ENCODE results near the gene POFUT1. TPM values are rescaled to one million over a fixed set of nuclear protein-coding genes. Genes with fewer than 3 reads are reported as not detected.

POFUT1 gene
- total and polyA plus RNA-seq, 2 of the 8 experiments (the other 6 are each of a cell fraction or from before 2014, with no cell fraction given) = 19.4 to 24.4 TPM

DNA sequence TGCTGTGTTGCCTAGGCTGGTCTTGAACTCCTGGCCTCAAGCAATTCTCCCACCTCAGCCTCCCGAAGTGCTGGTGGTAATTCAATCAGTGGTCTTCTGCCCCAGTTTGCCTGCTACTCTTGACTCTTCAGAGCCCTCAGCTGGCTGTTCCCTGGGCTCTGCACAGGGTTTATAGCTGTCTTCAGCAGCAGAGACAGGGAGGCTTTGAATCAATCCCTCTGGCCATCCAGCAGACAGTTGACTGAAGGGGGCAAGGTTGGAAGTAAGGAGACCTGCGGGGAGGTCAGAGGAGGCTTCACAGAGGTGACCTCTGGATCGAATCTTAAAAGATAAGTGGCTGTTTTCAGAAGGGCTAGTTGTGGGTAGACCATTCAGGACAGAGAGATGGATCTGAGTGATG is 43.8 kb downstream of the POFUT1 start:
- Histone ChIP-seq H3K23me2 (ENCODE audit: low read depth, low read length) (no peaks in the 10 kb centered on the region), H3K56ac (replicated peaks; ENCODE audit: insufficient read length, low read depth, low read length) (no peak overlapping the region), H3K79me1 (ENCODE audit: low read depth, low read length) (no peaks in the 10 kb centered on the region), H2BK15ac (ENCODE audit: low read length) (no peak overlapping the region), H3K27me3 (replicated peaks in 1 of 4; ENCODE audit: control insufficient read depth in 3 of 4, extremely low read depth in 1 of 4, insufficient read depth in 3 of 4, low read length in 3 of 4) (0 out of 7 replicates have a peak, but pooled peaks cover 0 to 2% (median 0%) of the 10 kb centered on the region in 4 experiments), H3K23ac (ENCODE audit: insufficient read length) (no peak overlapping the region), H3K9me3 (ENCODE audit: insufficient read depth in 2 of 2, low read depth in 1 of 2, low read length in 1 of 2) (peaks cover 0 to 3% of the 10 kb centered on the region in 2 experiments; a peak in 1 of 4 replicates), H3K4me3 (ENCODE audit: extremely low read depth in 1 of 4, insufficient read depth in 2 of 4, low read depth in 3 of 4, low read length in 4 of 4) (no peak overlapping the region), H4K5ac (ENCODE audit: insufficient read length, low read depth, low read length) (no peak overlapping the region), H4K8ac (ENCODE audit: extremely low read depth, insufficient read depth, low read length) (no peak overlapping the region), H4K91ac (replicated peaks; ENCODE audit: insufficient read length, low read length) (no peak overlapping the region), H3K9ac (replicated peaks in 1 of 4; ENCODE audit: extremely low read depth in 1 of 4, low read depth in 3 of 4, low read length in 3 of 4) (no peak overlapping the region), H3K27ac (ENCODE audit: low read depth, low read length) (no peak overlapping the region), H2AK5ac (ENCODE audit: low read depth, low read length) (no peak overlapping the region), H3K18ac (ENCODE audit: extremely low read depth, low read length) (no peak overlapping the region), H3K4me2 (ENCODE audit: insufficient read depth in 1 of 2, low read depth in 2 of 2, low read length in 2 of 2) (no peak overlapping the region), H3K79me2 (ENCODE audit: control insufficient read depth in 1 of 2, insufficient read depth in 2 of 2, low read length in 2 of 2) (no peaks in the 10 kb centered on the region), H2BK20ac (ENCODE audit: low read length) (no peak overlapping the region), H2BK120ac (replicated peaks; ENCODE audit: low read depth, low read length) (no peak overlapping the region), H2BK5ac (ENCODE audit: low read depth, low read length) (no peak overlapping the region), H3K36me3 (ENCODE audit: control insufficient read depth in 2 of 4, insufficient read depth in 4 of 4, low read length in 3 of 4) (no peaks in the 10 kb centered on the region), H4K20me1 (replicated peaks in 1 of 2; ENCODE audit: control insufficient read depth in 1 of 2, insufficient read depth in 2 of 2, low read length in 2 of 2) (no peaks in the 10 kb centered on the region), H3K4ac (replicated peaks; ENCODE audit: insufficient read length, low read depth, low read length) (no peak overlapping the region), H3K4me1 (replicated peaks in 1 of 4; ENCODE audit: control insufficient read depth in 3 of 4, insufficient read depth in 4 of 4, low read length in 3 of 4) (no peaks in the 10 kb centered on the region), H3K14ac (ENCODE audit: insufficient read length) (no peak overlapping the region), H2AFZ (ENCODE audit: low read length) (no peak overlapping the region), H2BK12ac (ENCODE audit: low read depth, low read length) (no peak overlapping the region)
- ChIA-PET POLR2A (ENCODE audit: partially characterized antibody) (no interaction called here), CTCF (ENCODE audit: partially characterized antibody) (interaction anchor here (1.8 kb wide), 1 partner anchor 9 kb away, joined by 5 read pairs; no protein-coding TSS in a partner anchor)
- DNase-seq (ENCODE audit: low read depth in 1 of 2, low spot score in 2 of 2) (no peak), FAIRE-seq (no peak)
- TF ChIP-seq SP2 (IDR thresholded peaks at IDR 0.05; ENCODE audit: low read length) (no peak), CHD2 (IDR thresholded peaks at IDR 0.05; ENCODE audit: low read length) (no peak), NANOG (IDR thresholded peaks at IDR 0.05; ENCODE audit: insufficient read depth, low read depth, low read length, poor library complexity, severe bottlenecking) (no peak), POLR2AphosphoS5 (IDR thresholded peaks at IDR 0.05; ENCODE audit: low read depth, low read length) (no peak), ZNF274 (IDR thresholded peaks at IDR 0.05; ENCODE audit: borderline replicate concordance, extremely low read depth, low read length) (no peak), HDAC2 (IDR thresholded peaks at IDR 0.05; ENCODE audit: borderline replicate concordance in 1 of 2, low read depth in 2 of 2, low read length in 2 of 2) (no peak), BCL11A (IDR thresholded peaks at IDR 0.05; ENCODE audit: low read depth in 2 of 2, low read length in 2 of 2) (no peak), NRF1 (IDR thresholded peaks at IDR 0.05; ENCODE audit: low read depth, low read length) (no peak), ASH2L (IDR thresholded peaks at IDR 0.05; ENCODE audit: low read length) (no peak)
- TF ChIP-seq, protein P1, sequence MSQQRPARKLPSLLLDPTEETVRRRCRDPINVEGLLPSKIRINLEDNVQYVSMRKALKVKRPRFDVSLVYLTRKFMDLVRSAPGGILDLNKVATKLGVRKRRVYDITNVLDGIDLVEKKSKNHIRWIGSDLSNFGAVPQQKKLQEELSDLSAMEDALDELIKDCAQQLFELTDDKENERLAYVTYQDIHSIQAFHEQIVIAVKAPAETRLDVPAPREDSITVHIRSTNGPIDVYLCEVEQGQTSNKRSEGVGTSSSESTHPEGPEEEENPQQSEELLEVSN (IDR thresholded peaks at IDR 0.05) = no peak
- TF ChIP-seq, protein P2, sequence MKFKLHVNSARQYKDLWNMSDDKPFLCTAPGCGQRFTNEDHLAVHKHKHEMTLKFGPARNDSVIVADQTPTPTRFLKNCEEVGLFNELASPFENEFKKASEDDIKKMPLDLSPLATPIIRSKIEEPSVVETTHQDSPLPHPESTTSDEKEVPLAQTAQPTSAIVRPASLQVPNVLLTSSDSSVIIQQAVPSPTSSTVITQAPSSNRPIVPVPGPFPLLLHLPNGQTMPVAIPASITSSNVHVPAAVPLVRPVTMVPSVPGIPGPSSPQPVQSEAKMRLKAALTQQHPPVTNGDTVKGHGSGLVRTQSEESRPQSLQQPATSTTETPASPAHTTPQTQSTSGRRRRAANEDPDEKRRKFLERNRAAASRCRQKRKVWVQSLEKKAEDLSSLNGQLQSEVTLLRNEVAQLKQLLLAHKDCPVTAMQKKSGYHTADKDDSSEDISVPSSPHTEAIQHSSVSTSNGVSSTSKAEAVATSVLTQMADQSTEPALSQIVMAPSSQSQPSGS (IDR thresholded peaks at IDR 0.05; ENCODE audit: low read length) = no peak
- WGBS, 2 experiments (ENCODE audit: extremely low coverage in 1 of 2, insufficient coverage in 1 of 2, insufficient read length in 1 of 2, insufficient replicate concordance in 2 of 2, low coverage in 1 of 2, low lambda C conversion rate in 2 of 2, missing lambda C conversion rate in 1 of 2) = 78% methylated on average over 3 of the region's 3 CpGs; no CpG with 5 or more reads in 1 of the 2 experiments
